Measurements from ENCODE around the gene LPP.

DNA sequence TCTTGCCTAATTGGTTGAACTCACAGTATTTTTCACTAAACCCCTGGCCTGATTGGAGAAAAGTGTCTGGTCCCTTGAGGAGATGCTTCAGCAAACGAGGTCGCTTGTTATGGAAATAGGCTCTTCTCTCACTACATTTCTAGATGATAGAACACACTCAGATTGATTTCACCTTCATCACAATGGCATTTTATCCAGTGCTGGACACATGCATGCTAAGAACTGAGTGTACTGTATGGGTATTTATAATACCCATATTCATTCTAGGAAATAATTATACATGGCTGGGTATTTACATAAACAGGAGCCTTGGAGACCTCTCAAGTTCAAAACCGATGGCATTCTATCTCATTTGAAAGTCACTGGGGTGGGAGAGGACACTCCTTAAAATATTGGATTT, 444.9 kb downstream of the LPP start:
- TF ChIP-seq POLR2A (IDR thresholded peaks at IDR 0.05), result no peak
- TF ChIP-seq, protein P1, sequence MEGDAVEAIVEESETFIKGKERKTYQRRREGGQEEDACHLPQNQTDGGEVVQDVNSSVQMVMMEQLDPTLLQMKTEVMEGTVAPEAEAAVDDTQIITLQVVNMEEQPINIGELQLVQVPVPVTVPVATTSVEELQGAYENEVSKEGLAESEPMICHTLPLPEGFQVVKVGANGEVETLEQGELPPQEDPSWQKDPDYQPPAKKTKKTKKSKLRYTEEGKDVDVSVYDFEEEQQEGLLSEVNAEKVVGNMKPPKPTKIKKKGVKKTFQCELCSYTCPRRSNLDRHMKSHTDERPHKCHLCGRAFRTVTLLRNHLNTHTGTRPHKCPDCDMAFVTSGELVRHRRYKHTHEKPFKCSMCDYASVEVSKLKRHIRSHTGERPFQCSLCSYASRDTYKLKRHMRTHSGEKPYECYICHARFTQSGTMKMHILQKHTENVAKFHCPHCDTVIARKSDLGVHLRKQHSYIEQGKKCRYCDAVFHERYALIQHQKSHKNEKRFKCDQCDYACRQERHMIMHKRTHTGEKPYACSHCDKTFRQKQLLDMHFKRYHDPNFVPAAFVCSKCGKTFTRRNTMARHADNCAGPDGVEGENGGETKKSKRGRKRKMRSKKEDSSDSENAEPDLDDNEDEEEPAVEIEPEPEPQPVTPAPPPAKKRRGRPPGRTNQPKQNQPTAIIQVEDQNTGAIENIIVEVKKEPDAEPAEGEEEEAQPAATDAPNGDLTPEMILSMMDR (IDR thresholded peaks at IDR 0.05), result no peak
